HG03442 (cell line): ENCODE results near the gene MAP3K20.
"Not testable (repeated sequence)": the region's sequence is repeated elsewhere in the genome, so short reads cannot be mapped to it uniquely, and the experiment has no call there.

Experiments
- ATAC-seq: cut with Tn5 transposase; IDR thresholded peaks from one replicate; pipeline ENCODE4 v1.9.1; 2021; ENCODE audit warnings: mild to moderate bottlenecking, moderate library complexity; ENCODE audit not compliant: unreplicated experiment

MAP3K20 gene

GRCh38 chr2:173193925-173194324, 118.3 kb downstream of the MAP3K20 start:
- ATAC-seq = no peak

- no peak for ATAC-seq
These were observed 119.5 kb downstream of the MAP3K20 start for GRCh38 chr2:173195100-173195499.

GRCh38 chr2:173196080-173196479, 120.4 kb downstream of the MAP3K20 start:
- no peak for ATAC-seq

GRCh38 chr2:173196638-173197037, 121.0 kb downstream of the MAP3K20 start:
- ATAC-seq = no peak

- ATAC-seq = no peak
These were observed 122.7 kb downstream of the MAP3K20 start for GRCh38 chr2:173198327-173198726.

- no peak for ATAC-seq
These were observed 123.6 kb downstream of the MAP3K20 start for GRCh38 chr2:173199294-173199693.

- ATAC-seq = no peak
These were observed 126.9 kb downstream of the MAP3K20 start for GRCh38 chr2:173202570-173202969.

- ATAC-seq = no peak
These were observed 128.7 kb downstream of the MAP3K20 start for GRCh38 chr2:173204316-173204715.

- ATAC-seq = no peak
These were observed 129.7 kb downstream of the MAP3K20 start for GRCh38 chr2:173205375-173205774.

- not testable (repeated sequence) for ATAC-seq
These were observed 131.5 kb downstream of the MAP3K20 start for GRCh38 chr2:173207124-173207523.

- peak; percentile 60 for ATAC-seq
These were observed 134.9 kb downstream of the MAP3K20 start for GRCh38 chr2:173210270-173211196.

- ATAC-seq = no peak
These were observed 137.5 kb downstream of the MAP3K20 start for GRCh38 chr2:173213181-173213580.

- no peak for ATAC-seq
These were observed 138.6 kb downstream of the MAP3K20 start for GRCh38 chr2:173214213-173214612.

- ATAC-seq = no peak
These were observed 139.7 kb downstream of the MAP3K20 start for GRCh38 chr2:173215316-173215715.

- no peak for ATAC-seq
These were observed 140.4 kb downstream of the MAP3K20 start for GRCh38 chr2:173216051-173216450.

GRCh38 chr2:173216668-173217067, 141.0 kb downstream of the MAP3K20 start:
- no peak for ATAC-seq

- ATAC-seq = no peak
These were observed 141.6 kb downstream of the MAP3K20 start for GRCh38 chr2:173217116-173217840.

GRCh38 chr2:173218326-173219056, 142.8 kb downstream of the MAP3K20 start:
- ATAC-seq = no peak

GRCh38 chr2:173221132-173221695, 145.6 kb downstream of the MAP3K20 start:
- no peak for ATAC-seq

- ATAC-seq = peak; percentile 50
These were observed 146.4 kb downstream of the MAP3K20 start for GRCh38 chr2:173221937-173222594.
